GM12878 (cell line): ENCODE data around the gene GDA. TPM values are rescaled to one million over a fixed set of nuclear protein-coding genes. Genes with fewer than 3 reads are reported as not detected.

Source experiments
- IRF3 ChIP-seq: fragments of 450-650 bp; IDR thresholded peaks from 2 replicates; pipeline ENCODE4 v1.6.1; 2014; ENCODE audit warnings: mild to moderate bottlenecking
- MYB ChIP-seq: fragments of 150-350 bp; IDR thresholded peaks from 2 replicates; pipeline ENCODE4 v1.6.1; 2014; ENCODE audit warnings: mild to moderate bottlenecking, low read depth, low read length, borderline replicate concordance
- PAX5 ChIP-seq: IDR thresholded peaks from 2 replicates; pipeline ENCODE4 v1.6.1; 2011; ENCODE audit warnings: low read depth, low read length, borderline replicate concordance
- POLR2AphosphoS2 ChIP-seq: IDR thresholded peaks from 2 replicates; pipeline ENCODE4 v1.6.1; 2011; ENCODE audit warnings: low read depth, mild to moderate bottlenecking, low read length, improper control_type of control experiment, moderate library complexity
- RAD21 ChIP-seq: IDR thresholded peaks from 2 replicates; pipeline ENCODE4 v1.6.1; 2011; ENCODE audit warnings: mild to moderate bottlenecking, low read depth, low read length, moderate library complexity; ENCODE audit not compliant: insufficient read depth
- RAD51 ChIP-seq: fragments of 450-650 bp; IDR thresholded peaks from 2 replicates; pipeline ENCODE4 v1.6.1; 2016; ENCODE audit warnings: moderate library complexity, mild to moderate bottlenecking, inconsistent platforms
- RELB ChIP-seq: fragments of 450-650 bp; IDR thresholded peaks from 2 replicates; pipeline ENCODE4 v1.6.1; 2017; ENCODE audit warnings: low read depth, mild to moderate bottlenecking, moderate library complexity
- SMARCA5 ChIP-seq: fragments of 450-650 bp; IDR thresholded peaks from 2 replicates; pipeline ENCODE4 v1.6.1; 2017; ENCODE audit warnings: mild to moderate bottlenecking
- SMC3 ChIP-seq: IDR thresholded peaks from 2 replicates; pipeline ENCODE4 v1.6.1; 2011; ENCODE audit warnings: low read length, improper control_type of control experiment, borderline replicate concordance
- SRF ChIP-seq, 2 experiments: IDR thresholded peaks; 2 replicates each; pipeline ENCODE4 v1.6.1; 2011; ENCODE audit warnings: low read depth in 2 of 2, low read length in 2 of 2, mild to moderate bottlenecking in 1 of 2, moderate library complexity in 1 of 2
- SUPT20H ChIP-seq: IDR thresholded peaks from 2 replicates; pipeline ENCODE4 v1.6.1; 2011; ENCODE audit warnings: low read depth, mild to moderate bottlenecking, low read length, moderate library complexity, borderline replicate concordance; ENCODE audit not compliant: control insufficient read depth
- TCF3 ChIP-seq: IDR thresholded peaks from 2 replicates; pipeline ENCODE4 v1.6.1; 2012; ENCODE audit warnings: low read depth, mild to moderate bottlenecking, low read length, borderline replicate concordance; ENCODE audit not compliant: insufficient read depth
- YBX1 ChIP-seq: fragments of 450-650 bp; IDR thresholded peaks from 2 replicates; pipeline ENCODE4 v1.6.1; 2016; ENCODE audit warnings: antibody characterized with exemption
- YY1 ChIP-seq: IDR thresholded peaks from 2 replicates; pipeline ENCODE4 v1.6.1; 2011; ENCODE audit warnings: low read depth, mild to moderate bottlenecking, low read length
- ZNF207 ChIP-seq: fragments of 450-650 bp; IDR thresholded peaks from 2 replicates; pipeline ENCODE4 v1.6.1; 2014; ENCODE audit warnings: antibody characterized with exemption, mild to moderate bottlenecking, borderline replicate concordance
- ZNF217 ChIP-seq: fragments of 450-650 bp; IDR thresholded peaks from 2 replicates; pipeline ENCODE4 v1.6.1; 2017; ENCODE audit warnings: antibody characterized with exemption, mild to moderate bottlenecking
- polyA plus RNA-seq, 11 experiments: library from polyadenylated mRNA; depleted of rRNA in 4 of 11; unstranded in 6 of 11; stranded (reverse) in 5 of 11; fragments of >200 nt; fragmentation: Nextera tagmentation in 4 of 11; fragmentation: Illumina TruSeq in 1 of 11; extraction: Ambion mirVana in 4 of 11; extraction: Trizol in 1 of 11; gene quantifications; 1 replicate in 1 of 11; 2 replicates in 10 of 11; pipeline versions ENCODE4 v1.2.1 to v1.2.3, GENCODE V29; 2011 to 2016; ENCODE audit warnings: inconsistent platforms in 2 of 11, missing spikeins in 2 of 11, low read depth in 1 of 11
- total RNA-seq, 4 experiments: library from RNA; depleted of rRNA in 3 of 4; stranded (reverse); fragments of >200 nt in 3 of 4; fragmentation: Illumina TruSeq in 1 of 4; extraction: Trizol in 1 of 4; gene quantifications; 2 replicates each; pipeline versions ENCODE4 v1.2.1 to v1.2.3, GENCODE V29; 2013 to 2021
- TF ChIP-seq, protein P1 (sequence below): fragments of 450-650 bp; IDR thresholded peaks from 2 replicates; pipeline ENCODE4 v1.6.1; 2018; ENCODE audit warnings: mild to moderate bottlenecking, low read depth, moderate library complexity; ENCODE audit not compliant: partially characterized antibody
- TF ChIP-seq, protein P2 (sequence below): fragments of 450-650 bp; IDR thresholded peaks from 2 replicates; pipeline ENCODE4 v1.6.1; 2017; ENCODE audit warnings: borderline replicate concordance
- TF ChIP-seq, protein P3 (sequence below), 3 experiments: IDR thresholded peaks in 2 of 3; conservative IDR thresholded peaks in 1 of 3; 2 replicates each; pipeline ENCODE4 v1.5.1; 2011; ENCODE audit warnings: low read depth in 3 of 3, low read length in 3 of 3, mild to moderate bottlenecking in 3 of 3, control low read depth in 2 of 3, moderate library complexity in 2 of 3, inconsistent platforms in 1 of 3, mixed read lengths in 1 of 3; ENCODE audit not compliant: control insufficient read depth in 2 of 3, insufficient read depth in 1 of 3; ENCODE audit errors: extremely low read depth in 1 of 3
- TF ChIP-seq, protein P4 (sequence below): IDR thresholded peaks from 2 replicates; pipeline ENCODE4 v1.6.1; 2012; ENCODE audit warnings: low read depth, low read length, improper control_type of control experiment

GDA gene
- total and polyA plus RNA-seq, 10 of the 15 experiments (the other 5 are each of a cell fraction or from before 2014, with no cell fraction given) = 0.19 to 17.9 (median 0.48) TPM; not detected in 2

- TF ChIP-seq, protein P1, sequence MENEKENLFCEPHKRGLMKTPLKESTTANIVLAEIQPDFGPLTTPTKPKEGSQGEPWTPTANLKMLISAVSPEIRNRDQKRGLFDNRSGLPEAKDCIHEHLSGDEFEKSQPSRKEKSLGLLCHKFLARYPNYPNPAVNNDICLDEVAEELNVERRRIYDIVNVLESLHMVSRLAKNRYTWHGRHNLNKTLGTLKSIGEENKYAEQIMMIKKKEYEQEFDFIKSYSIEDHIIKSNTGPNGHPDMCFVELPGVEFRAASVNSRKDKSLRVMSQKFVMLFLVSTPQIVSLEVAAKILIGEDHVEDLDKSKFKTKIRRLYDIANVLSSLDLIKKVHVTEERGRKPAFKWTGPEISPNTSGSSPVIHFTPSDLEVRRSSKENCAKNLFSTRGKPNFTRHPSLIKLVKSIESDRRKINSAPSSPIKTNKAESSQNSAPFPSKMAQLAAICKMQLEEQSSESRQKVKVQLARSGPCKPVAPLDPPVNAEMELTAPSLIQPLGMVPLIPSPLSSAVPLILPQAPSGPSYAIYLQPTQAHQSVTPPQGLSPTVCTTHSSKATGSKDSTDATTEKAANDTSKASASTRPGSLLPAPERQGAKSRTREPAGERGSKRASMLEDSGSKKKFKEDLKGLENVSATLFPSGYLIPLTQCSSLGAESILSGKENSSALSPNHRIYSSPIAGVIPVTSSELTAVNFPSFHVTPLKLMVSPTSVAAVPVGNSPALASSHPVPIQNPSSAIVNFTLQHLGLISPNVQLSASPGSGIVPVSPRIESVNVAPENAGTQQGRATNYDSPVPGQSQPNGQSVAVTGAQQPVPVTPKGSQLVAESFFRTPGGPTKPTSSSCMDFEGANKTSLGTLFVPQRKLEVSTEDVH = no peak
- TF ChIP-seq ZNF217 = no peak
- no peak for TF ChIP-seq SRF (IDR thresholded peaks at IDR 0.05; ENCODE audit: low read depth in 2 of 2, low read length in 2 of 2)
- no peak for TF ChIP-seq SUPT20H
- TF ChIP-seq MYB = no peak
- peak; percentile 60; the same call in 1 of the 2 replicates for TF ChIP-seq SMC3
- peak; percentile 51 for TF ChIP-seq RAD21
- TF ChIP-seq, protein P2, sequence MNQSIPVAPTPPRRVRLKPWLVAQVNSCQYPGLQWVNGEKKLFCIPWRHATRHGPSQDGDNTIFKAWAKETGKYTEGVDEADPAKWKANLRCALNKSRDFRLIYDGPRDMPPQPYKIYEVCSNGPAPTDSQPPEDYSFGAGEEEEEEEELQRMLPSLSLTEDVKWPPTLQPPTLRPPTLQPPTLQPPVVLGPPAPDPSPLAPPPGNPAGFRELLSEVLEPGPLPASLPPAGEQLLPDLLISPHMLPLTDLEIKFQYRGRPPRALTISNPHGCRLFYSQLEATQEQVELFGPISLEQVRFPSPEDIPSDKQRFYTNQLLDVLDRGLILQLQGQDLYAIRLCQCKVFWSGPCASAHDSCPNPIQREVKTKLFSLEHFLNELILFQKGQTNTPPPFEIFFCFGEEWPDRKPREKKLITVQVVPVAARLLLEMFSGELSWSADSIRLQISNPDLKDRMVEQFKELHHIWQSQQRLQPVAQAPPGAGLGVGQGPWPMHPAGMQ = no peak
- TF ChIP-seq RELB = no peak
- TF ChIP-seq, protein P3, sequence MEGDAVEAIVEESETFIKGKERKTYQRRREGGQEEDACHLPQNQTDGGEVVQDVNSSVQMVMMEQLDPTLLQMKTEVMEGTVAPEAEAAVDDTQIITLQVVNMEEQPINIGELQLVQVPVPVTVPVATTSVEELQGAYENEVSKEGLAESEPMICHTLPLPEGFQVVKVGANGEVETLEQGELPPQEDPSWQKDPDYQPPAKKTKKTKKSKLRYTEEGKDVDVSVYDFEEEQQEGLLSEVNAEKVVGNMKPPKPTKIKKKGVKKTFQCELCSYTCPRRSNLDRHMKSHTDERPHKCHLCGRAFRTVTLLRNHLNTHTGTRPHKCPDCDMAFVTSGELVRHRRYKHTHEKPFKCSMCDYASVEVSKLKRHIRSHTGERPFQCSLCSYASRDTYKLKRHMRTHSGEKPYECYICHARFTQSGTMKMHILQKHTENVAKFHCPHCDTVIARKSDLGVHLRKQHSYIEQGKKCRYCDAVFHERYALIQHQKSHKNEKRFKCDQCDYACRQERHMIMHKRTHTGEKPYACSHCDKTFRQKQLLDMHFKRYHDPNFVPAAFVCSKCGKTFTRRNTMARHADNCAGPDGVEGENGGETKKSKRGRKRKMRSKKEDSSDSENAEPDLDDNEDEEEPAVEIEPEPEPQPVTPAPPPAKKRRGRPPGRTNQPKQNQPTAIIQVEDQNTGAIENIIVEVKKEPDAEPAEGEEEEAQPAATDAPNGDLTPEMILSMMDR (IDR thresholded peaks at IDR 0.05 in 2 of 3, conservative IDR thresholded peaks at IDR 0.05 in 1 of 3; ENCODE audit: control insufficient read depth in 2 of 3, extremely low read depth in 1 of 3, insufficient read depth in 1 of 3, low read depth in 3 of 3, low read length in 3 of 3) = peak; percentile 62 to 71 (median 71)
- 0 out of 2 replicates have a peak, but pooled peaks have one; percentile 30 for TF ChIP-seq SMARCA5
- TF ChIP-seq PAX5 = no peak
- TF ChIP-seq TCF3 = no peak
- 0 out of 2 replicates have a peak, but pooled peaks have one; percentile 45 for TF ChIP-seq YY1
- TF ChIP-seq POLR2AphosphoS2 = no peak
- TF ChIP-seq ZNF207 = no peak
- TF ChIP-seq, protein P4, sequence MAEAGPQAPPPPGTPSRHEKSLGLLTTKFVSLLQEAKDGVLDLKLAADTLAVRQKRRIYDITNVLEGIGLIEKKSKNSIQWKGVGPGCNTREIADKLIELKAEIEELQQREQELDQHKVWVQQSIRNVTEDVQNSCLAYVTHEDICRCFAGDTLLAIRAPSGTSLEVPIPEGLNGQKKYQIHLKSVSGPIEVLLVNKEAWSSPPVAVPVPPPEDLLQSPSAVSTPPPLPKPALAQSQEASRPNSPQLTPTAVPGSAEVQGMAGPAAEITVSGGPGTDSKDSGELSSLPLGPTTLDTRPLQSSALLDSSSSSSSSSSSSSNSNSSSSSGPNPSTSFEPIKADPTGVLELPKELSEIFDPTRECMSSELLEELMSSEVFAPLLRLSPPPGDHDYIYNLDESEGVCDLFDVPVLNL = no peak
- TF ChIP-seq RAD51 = peak; percentile 58; the same call in 1 of the 2 replicates
- TF ChIP-seq IRF3 = no peak
- TF ChIP-seq YBX1 = no peak
Observed at GRCh38 chr9:72203205-72203803, 54.1 kb downstream of the GDA start (continued).
